HG03558 (cell line): ENCODE measurements around the gene ADGRV1.
A peak's percentile ranks its signal among the peaks of the same experiment; 100 is the strongest.
"Not testable (repeated sequence)": the region's sequence is repeated elsewhere in the genome, so short reads cannot be mapped to it uniquely, and the experiment has no call there.

Source experiments
- ATAC-seq: cut with Tn5 transposase; IDR thresholded peaks from one replicate; pipeline ENCODE4 v1.9.1; 2021; ENCODE audit warnings: moderate number of reproducible peaks; ENCODE audit not compliant: unreplicated experiment; ENCODE audit errors: extremely low read depth

The ADGRV1 gene

DNA sequence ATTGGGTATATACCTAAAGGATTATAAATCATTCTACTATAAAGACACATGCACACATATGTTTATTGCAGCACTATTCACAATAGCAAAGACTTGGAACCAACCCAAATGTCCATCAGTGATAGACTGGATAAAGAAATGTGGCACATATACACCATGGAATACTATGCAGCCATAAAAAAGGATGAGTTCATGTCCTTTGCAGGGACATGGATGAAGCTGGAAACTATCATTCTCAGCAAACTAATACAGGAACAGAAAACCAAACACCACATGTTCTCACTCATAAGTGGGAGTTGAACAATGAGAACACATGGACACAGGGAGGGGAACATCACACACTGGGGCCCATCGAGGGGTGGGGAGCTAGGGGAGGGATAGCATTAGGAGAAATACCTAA, 482.5 kb downstream of the ADGRV1 start:
- not testable (repeated sequence) for ATAC-seq

DNA sequence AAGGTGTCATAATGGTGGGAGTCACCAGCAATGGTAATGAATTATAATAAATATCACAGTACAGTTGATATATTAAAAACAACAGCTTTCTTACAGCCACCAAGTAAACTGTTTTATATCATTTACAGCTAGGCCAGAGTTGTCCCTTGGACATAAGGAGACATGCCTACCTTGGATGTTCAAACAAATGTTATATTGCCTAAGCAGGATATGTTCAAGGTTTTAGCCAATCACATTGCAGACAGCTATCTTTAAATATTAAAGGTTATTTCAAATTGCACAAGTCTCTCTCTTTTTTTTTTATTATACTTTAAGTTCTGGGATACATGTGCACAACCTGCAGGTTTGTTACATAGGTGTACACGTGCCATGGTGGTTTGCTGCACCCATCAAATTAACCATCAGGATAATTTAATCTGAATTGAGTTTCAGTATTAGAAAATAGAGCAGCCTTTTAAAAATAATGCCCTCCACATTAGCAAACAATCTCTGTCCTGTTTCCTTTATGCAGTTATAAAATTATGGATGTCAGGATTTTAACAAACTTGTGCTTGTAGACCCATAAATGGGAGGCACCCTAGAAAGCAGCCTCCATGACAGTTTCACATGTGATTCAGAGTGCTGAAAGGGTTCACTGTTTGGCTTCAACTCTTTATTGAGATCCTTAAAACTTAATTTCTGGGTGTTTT, 483.8 kb downstream of the ADGRV1 start:
- ATAC-seq, result no peak

DNA sequence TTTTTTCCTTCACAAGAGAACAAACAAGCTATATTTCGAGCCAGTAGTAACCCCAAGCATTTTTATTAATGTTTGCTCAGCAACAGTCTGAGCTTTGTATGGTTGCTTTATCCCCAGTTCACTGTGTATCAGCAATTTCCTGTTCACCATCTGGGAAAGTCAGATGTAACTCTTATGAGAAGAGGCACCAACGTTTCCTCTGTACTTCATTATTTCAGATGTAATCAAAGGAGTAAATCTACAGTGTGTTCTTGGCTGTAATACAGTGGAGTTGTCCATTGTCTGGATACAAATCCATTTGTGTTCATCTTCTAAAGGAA, 484.3 kb downstream of the ADGRV1 start:
- no peak for ATAC-seq

DNA sequence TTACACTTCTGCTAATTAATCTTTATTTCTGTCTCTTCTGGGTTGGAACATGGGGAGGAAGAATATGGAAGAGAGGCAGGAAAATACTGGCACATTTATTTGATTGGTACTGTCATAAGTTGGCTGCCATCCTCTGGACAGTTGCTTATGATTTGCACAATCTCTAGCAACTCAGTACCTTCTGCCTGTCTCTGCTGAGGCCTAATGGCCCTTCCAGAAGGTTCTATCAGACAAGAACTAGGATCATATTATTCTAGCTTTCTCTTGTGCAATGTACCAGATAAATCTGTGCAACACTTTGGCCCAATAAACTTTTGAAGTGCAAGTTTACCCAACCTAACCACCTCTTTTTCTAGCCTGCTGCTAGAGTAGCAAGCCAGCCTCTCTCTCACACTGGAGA, 489.5 kb downstream of the ADGRV1 start:
- ATAC-seq, result no peak

DNA sequence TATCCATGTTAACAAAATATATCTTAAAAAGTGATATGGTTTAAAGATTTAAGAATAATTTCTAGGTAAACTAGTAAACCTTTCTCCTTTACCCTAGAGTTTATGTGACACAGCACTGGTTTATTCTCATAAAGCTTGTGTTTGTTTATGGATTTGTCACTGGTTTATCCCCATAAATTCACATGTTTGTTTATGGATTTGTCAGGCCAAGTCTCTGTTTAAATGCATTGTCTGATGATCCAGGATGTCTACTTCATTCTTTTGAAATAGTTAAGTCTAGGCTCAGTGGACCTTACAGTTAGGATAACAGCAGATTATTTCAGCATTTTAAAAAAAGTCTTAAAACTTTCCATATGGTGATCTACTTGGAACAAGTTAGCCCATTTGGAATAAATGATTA, 490.5 kb downstream of the ADGRV1 start:
- ATAC-seq, result no peak

DNA sequence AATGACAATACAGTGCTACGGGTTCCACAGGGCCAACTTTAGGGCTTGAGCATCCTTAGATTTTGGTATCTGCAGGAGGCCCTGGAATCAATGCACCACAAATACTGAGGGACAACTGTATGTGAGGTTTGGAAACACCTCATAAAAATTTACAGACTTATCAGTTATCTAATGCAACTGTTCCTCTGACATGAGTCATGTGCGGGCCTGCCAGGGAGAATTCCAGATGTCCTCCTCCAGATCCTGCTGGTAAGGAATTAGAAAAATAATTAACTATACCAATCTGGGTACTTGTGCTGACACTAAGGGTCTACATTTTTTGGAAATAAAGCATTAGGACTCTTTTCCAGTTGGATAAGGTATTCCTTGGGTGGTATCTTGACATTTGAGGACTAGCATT, 491.2 kb downstream of the ADGRV1 start:
- ATAC-seq, result no peak

DNA sequence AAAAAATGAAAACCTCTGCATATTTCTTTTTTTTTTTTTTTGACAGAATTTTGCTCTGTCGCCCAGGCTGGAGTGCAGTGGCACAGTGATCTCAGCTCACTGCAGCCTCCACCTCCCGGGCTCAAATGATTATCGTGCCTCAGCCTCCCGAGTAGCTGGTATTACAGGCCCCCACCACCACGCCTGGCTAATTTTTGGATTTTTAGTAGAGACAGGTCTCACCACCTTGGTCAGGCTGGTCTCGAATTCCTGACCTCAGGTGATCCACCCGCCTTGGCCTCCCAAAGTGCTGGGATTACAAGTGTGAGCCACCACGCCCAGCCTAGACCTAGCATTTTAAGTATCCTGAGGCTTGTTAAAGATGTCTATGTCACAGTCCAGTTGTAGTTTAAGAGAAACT, 493.8 kb downstream of the ADGRV1 start:
- not testable (repeated sequence) for ATAC-seq

DNA sequence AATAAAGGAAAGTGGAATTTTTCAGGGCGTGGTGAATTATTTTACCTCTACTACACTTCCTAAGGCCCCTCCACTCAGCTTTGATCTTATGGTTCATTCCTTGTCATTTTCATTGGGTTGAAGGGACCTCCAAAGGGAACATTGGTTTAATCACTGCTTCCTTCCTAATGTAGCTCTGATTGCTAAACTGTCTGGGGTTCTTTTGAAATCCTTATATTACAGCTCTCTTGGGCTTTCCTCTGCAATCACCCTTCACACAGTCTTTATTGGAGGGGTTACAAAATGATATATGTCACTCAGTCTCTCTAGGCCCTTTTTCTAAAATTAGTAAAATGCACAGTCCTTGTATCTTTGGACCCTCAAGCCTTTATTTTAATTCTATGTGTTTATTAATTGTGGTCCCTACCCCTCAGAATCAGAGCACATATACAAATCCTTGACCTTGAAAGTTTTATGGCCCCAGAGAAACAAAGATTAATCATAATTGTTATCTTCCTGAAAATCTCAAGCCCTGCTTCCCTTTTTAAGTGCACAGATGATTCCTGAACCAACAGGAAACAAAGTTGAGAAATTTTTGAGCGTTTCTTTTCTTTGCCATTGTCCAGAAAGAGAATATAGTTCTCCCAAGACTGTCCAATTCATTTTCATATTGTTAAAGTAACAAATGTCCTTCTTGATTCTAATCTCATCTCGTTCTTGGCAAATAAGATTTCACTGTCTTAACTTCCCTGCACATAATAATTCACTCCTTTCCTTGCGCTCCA, 494.6 kb downstream of the ADGRV1 start:
- no peak for ATAC-seq

DNA sequence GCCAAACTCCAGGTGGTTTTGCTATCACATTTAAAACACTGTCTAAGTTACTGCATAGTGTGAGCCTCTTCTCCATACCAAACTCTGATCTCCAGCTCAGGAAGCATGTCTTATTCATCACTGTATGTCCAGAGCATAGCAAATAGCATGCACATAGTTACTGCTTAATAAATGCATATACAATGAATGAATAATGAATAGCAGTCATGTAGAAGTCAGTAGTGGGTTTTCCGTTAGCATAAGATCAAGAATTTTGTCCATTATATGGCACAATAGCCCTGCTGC, 495.1 kb downstream of the ADGRV1 start:
- no peak for ATAC-seq

DNA sequence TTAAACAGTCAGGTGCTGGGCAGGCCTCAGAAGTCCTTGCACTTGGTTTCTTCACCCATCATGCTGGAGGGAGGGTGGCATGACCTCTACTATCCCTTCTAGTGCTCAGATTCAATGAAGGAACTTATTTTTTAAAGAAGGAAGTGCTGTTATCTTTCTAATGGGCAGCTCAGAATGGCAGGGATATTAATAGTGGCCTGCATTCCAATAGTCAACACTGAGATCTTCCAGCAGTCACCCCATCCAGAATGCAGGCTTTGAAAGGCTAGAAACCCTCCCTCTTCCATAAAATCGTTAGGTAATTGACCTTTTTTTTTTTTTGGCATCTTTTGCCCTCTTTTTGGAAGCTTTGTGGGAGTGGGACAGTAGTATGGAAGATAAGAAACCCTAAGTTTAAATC, 499.6 kb downstream of the ADGRV1 start:
- no peak for ATAC-seq

DNA sequence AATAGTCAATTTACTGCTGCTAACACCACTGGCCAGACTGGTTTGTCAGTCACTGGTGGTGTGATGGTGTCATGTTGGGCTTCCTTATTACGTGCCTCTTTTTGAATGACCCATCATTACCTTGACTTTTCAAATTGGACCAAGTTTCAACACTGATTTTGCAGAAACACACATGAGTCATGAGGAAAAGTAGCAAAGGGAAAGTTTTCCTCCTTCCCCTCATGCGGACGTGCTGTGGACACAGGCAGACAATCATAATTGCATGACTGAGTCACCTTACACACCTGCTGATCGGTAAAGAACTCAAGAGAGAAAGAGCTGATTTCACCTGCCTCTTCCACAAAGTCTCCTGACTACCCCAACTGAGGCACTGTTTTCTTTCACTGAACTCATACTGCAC, 500.0 kb downstream of the ADGRV1 start:
- ATAC-seq, result no peak

DNA sequence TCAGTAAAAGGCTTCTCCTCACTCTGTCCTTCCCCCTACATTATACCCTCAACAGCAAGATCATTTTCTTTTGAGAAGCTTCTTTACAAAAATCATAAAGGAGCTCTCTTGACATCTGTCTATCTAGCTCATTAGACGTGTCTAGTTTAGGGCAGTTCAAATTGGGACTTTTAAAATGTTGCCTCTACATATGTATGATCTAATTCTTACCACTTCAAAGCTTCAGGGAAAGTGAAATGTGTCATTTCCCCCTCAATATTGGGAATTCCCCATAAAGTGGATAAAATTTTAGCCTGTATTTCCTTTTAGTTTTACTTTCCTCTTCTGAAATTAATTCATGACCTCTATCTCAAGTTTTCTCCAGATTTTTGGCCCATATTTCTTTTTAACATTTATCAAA, 500.8 kb downstream of the ADGRV1 start:
- ATAC-seq, result peak; percentile 93

DNA sequence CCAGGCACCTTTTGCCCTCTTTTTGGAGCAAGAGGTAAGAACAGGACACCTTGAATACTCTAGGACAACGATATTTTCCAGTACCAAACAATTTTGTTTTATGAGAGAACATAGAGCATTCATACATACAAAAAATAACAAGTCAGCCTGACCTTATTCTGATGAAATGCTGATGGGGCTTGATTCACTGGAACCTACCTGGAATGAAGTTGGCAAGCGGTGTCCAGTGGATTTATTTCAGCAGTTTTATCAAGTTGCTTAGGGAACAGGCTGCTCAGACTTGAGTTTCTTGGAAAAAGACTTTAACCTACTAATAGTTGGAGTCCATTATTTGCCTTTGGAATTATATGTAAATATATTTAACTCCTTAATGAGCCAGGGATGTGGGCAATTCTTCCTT, 502.5 kb downstream of the ADGRV1 start:
- ATAC-seq, result no peak

DNA sequence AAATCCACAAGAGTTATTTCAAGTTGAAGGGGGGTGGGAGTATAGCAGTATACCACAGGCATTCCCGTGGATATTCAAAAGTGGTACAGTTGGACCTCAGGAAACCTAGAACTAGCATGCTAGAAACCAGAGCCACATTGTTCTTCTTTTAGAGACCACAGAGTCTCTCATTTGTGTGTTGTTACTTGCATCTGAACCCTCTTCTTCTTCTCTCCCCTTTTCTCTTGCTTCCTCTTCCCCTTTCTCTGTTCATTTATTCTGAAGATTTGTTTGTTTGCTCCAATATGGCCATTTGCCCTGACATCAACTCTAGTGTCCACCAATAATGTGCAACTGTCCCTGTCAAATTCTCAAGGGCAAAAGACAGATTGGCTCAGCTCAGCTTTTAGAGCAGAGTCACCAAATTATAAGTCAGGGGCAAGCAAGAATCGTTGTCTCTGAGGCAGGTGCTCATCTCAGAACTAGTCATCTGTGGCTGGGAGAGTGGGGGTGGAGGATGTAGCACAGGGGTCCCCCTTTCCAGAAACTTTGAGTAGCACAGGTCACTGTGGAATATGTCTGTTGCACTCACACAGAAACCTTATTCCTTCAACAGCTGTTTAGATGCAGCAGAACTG, 503.5 kb downstream of the ADGRV1 start:
- no peak for ATAC-seq

DNA sequence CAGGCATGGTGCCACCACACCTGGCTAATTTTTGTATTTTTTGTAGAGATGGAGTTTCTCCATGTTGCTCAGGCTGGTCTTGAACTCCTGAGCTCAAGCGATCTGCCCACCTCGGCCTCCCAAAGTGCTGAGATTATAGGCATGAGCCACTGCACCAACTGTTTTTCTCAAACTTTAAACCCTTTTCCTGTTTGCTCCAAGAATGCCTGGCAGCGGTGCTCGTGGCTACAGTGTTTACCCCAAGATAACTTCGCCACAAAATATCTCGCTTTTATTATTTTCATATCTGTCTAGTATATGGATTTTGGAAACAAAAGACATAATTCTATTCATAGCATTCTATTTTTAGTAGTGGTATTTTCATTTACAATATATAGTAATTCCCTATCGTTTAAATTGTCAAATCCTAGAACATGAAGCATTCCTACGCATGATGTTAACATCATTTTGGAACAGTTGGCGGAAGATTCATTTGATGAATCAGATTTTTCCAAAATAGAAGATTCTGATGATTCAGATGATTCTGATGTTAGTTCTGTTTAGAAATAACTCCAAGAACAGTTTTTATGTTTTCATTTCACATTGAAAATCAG, 504.6 kb downstream of the ADGRV1 start:
- not testable (repeated sequence) for ATAC-seq

DNA sequence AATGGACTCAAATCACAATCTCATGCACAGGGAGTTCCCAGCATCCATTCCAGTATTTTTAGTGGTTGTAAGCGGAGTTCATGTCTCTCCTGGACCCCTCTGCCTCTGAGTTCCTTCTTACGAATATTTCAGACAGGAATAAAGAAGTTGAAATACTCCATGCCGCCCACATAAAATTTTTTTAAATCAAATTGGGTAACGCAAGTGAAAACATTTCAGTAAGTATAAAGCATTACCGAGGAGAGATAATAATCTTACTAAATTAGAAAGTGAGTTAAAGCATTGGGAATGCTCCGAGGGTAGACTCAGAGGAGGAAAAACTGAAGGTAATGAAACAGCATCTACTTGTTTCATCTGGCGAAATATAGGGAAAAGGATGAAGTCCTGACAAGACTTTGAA, 506.9 kb downstream of the ADGRV1 start:
- ATAC-seq, result no peak

DNA sequence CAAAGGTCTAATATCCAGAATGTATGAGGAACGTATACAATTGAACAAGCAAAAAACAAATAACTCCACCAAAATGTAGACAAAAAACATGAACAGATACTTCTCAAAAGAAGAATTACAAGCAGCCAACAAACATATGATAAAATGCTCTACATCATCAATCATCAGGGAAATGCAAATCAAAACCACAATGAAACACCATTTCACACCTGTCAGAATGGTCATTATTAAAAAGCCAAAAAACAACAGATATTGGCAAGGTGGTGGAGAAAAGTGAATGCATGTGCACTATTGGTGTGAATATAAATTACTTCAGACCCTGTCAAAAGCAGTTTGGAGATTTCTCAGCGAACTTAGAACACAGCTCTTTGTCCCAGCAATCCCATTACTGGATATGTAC, 510.8 kb downstream of the ADGRV1 start:
- ATAC-seq, result no peak

DNA sequence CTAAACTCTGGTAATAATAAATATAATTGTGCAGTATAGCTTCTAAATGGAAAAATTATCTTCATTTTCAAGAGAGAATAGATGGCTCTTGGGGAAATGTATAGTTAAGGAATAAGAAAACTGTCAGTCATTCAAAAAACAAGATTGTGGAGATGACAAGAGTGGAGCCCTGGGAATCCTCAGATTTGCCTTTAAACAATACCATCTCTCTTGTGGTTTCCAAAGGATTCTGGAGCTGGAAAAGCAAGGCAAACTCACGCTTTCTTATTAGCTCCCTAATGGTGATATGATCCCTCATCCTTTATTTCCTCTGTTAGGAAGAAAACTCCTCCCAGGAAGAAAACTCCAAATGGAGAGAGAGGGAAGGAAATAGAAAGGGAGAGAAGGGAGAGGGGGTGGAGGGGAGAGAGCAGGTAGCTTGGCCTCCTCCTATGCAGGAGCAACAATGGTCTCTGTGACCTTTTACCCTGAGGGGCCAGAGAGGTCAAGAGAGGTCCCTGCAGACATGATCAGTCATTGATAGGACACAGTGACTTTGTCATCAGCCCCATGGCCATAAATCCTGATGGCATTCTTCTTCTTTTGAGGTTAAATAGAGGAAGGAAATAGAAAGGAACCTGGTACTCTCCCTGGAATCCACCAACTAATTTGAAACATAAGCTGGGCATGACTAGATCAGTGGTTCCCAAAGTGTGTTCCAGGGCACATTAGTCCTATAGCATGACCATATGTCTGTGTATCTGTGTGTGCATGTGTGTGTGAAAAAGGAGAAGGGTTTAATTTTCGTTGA, 512.4 kb downstream of the ADGRV1 start:
- no peak for ATAC-seq

DNA sequence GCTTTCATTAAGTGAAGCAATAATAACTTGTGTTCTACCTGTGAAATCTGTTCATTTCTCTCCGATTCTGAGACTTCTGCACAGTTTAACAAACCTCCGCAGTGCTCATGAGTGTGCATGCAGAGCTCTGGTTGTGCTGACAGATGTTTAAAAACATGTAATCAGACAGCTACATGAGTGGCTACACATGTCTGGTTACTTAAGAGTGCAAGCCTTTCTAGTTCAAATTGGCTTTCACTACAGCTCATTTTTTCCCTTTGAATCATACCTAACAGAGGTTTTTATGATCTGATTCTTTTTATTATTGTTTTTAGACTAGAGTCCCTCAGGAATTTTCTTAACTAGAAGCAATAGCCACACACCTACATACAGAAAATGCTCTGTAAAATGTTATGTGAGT, 514.3 kb downstream of the ADGRV1 start:
- no peak for ATAC-seq

DNA sequence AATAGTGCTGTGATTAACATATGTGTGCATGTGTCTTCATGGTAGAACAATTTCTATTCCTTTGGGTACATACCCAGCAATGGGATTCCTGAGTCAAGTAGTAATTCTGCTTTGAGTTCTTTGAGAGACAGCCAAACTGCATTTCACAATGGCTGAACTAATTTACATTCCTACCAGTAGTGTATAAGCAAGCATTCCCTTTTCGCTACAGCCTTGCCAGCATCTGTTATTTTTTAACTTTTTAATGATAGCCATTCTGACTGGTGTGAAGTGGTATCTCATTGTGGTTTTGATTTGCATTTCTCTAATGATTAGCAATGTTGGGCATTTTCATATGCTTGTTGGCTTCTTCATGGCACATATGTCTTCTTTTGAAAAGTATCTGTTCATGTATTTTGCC, 516.0 kb downstream of the ADGRV1 start:
- peak; percentile 67 for ATAC-seq

DNA sequence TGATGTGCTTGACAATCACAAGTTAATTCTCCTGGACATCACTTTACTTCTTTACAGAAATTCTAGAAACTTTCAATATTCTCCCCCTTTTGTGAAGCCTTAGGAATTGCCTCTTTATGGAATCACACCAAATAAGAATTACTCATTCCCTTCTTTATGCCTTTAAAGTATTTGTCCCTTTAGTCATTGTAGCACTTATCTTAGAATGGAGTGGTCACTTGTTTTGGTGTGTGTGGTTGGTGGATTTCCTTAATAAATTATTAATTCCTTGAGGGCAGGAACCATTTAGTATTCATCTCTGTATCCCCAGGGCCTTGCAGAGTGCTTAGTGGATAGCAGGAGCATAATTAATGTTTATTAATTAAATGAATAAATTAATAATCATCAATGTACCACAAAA, 517.5 kb downstream of the ADGRV1 start:
- no peak for ATAC-seq
